Prostate gland (tissue), 2 donors: ENCODE measurements around the gene TCF7L2.

Experiments
- POLR2A ChIP-seq: fragments of 450-650 bp; IDR thresholded peaks from one replicate; pipeline ENCODE4 v1.6.1; 2016; ENCODE audit warnings: antibody characterized with exemption, mild to moderate bottlenecking
- POLR2AphosphoS5 ChIP-seq: sonication (generic); formaldehyde crosslinking; IDR thresholded peaks from one replicate; pipeline ENCODE4 v1.6.1; 2017; ENCODE audit warnings: antibody characterized with exemption
- TF ChIP-seq, protein P1 (sequence below), 4 experiments: fragments of 200-600 bp in 2 of 4; fragments of 450-650 bp in 2 of 4; sonication (generic) in 2 of 4; IDR thresholded peaks; 1 replicate in 3 of 4; 2 replicates in 1 of 4; pipeline ENCODE4 v1.5.1; 2016 to 2019; ENCODE audit warnings: antibody characterized with exemption in 4 of 4, mild to moderate bottlenecking in 2 of 4, moderate library complexity in 2 of 4

- TF ChIP-seq POLR2A (no peak), POLR2AphosphoS5 (no peak)
- TF ChIP-seq, protein P1, sequence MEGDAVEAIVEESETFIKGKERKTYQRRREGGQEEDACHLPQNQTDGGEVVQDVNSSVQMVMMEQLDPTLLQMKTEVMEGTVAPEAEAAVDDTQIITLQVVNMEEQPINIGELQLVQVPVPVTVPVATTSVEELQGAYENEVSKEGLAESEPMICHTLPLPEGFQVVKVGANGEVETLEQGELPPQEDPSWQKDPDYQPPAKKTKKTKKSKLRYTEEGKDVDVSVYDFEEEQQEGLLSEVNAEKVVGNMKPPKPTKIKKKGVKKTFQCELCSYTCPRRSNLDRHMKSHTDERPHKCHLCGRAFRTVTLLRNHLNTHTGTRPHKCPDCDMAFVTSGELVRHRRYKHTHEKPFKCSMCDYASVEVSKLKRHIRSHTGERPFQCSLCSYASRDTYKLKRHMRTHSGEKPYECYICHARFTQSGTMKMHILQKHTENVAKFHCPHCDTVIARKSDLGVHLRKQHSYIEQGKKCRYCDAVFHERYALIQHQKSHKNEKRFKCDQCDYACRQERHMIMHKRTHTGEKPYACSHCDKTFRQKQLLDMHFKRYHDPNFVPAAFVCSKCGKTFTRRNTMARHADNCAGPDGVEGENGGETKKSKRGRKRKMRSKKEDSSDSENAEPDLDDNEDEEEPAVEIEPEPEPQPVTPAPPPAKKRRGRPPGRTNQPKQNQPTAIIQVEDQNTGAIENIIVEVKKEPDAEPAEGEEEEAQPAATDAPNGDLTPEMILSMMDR (IDR thresholded peaks at IDR 0.05): no peak
Measured at GRCh38 chr10:113069595-113069994, 119.5 kb downstream of the TCF7L2 start.
